ENCODE measurements around the gene CD300LG.

DNA sequence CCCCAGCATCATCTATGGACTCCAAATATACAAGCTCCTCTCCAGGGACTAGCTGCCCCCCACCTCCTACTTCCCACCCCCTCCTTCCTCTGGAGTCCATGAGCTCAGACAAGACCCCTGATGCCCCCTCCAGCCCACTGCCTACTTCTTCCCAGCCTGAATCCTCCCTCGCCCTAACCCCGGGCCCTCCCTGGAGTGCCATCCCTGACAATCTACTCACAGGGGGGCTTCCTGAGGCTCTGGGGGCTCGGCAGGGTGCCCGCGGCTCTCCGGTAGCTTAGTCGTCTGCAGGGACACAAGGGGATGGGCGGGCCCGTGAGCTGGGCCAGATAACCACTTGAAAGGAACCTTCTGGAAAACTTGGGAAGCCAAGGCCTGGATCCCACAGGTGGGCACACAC lies 29.1 kb upstream of the CD300LG start:
- TF ChIP-seq CTCF (conservative IDR thresholded peaks at IDR 0.05; ENCODE audit: low read depth in 2 of 2) = no peak
- no peak for TF ChIP-seq EZH2phosphoT487 (IDR thresholded peaks at IDR 0.05; ENCODE audit: unreplicated experiment)
- TF ChIP-seq REST (IDR thresholded peaks at IDR 0.05; ENCODE audit: unreplicated experiment) = no peak

Measured in GM23338 (cell line).